Brain pericyte (primary cell): ENCODE measurements around the gene CYP3A5.
"Not testable (repeated sequence)": the region's sequence is repeated elsewhere in the genome, so short reads cannot be mapped to it uniquely, and the experiment has no call there.

Experiments used
- DNase-seq: peaks from one replicate; pipeline ENCODE4 v3.0.0-alpha.2; 2012; ENCODE audit warnings: low read depth, low spot score

The CYP3A5 gene

DNA sequence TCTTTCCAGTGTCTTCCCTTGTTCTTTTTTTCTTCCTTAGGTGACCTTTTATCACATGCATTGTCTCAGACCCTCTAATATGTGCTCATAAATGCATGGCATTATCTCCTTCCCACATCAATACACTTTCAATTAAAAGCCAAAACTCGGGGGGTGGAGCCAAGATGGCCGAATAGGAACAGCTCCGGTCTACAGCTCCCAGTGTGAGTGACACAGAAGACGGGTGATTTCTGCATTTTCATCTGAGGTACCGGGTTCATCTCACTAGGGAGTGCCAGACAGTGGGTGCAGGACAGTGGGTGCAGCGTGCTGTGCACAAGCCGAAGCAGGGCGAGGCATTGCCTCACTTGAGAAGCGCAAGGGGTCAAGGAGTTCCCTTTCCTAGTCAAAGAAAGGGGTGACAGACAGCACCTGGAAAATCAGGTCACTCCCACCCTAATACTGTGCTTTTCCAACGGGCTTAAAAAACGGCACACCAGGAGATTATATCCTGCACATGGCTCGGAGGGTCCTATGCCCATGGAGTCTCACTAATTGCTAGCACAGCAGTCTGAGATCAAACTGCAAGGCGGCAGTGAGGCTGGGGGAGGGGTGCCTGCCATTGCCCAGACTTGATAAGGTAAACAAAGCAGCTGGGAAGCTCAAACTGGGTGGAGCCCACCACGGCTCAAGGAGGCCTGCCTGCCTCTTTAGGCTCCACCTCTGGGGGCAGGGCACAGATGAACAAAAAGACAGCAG, 6.2 kb upstream of the CYP3A5 start:
- not testable (repeated sequence) for DNase-seq

DNA sequence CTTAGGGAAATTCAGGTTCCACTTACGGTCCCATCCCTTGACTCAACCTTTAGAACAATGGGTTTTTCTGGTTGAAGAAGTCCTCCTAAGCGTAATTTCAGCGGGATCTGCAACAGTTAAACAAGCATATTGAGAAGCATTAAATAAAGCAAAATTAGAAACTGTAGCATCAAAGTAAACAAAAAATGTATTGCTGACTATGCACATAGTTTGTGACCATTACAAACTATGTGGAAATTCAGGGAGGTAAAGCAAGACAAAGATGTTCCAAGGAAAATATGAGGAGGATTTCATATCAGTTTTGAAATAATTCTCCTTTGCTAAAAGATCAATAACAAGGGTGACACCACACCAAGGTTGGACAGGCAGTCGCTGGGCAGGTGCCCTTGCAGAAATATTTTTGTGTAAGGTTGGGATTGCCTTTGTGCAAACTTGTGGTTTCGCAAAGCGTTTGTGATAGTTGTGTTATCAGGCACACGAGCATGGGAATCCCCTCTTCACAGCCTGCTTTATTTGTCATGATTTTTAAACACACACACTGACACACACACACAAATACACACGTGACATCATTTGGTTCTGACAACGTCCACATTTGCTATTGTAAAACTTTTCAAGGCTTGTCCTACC, 5.4 kb upstream of the CYP3A5 start:
- DNase-seq: no peak

DNA sequence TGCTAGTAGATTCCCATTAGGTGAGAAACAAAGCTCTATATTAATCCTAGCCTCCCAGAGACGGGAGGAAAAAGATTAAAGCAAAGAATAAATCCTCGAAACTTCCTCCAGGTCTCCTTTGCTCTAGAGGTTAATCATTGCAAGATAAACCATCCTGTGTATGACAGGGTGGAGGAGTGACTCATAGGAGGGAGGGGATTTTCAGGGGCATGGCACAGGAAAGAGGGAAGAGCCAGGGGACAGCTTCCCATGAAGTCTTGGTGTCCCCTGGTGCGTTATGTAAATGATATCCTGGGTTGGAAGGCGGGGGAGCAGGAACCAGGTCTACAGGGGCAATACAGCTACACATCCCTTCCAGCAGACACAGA, 780 bp downstream of the CYP3A5 start:
- no peak for DNase-seq

DNA sequence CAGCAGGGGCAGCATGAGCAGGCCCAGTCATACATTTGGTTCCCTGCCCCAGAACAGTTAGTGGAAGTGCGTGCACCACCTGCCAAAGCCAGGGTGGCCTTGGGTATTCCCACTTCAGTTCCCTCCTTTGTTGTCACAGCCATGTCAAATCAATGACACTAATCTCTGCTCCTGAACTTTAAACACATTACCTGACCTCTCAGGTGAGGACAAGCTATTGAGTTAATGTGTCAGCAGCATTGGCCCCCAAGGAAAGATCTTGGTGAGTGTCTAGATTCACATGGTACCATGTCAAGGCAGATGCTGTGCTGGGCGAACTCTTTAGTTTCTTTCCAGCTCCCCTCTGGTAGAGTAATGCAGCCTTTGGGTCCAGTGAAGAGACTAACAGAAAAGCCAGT, 2.1 kb downstream of the CYP3A5 start:
- no peak for DNase-seq

DNA sequence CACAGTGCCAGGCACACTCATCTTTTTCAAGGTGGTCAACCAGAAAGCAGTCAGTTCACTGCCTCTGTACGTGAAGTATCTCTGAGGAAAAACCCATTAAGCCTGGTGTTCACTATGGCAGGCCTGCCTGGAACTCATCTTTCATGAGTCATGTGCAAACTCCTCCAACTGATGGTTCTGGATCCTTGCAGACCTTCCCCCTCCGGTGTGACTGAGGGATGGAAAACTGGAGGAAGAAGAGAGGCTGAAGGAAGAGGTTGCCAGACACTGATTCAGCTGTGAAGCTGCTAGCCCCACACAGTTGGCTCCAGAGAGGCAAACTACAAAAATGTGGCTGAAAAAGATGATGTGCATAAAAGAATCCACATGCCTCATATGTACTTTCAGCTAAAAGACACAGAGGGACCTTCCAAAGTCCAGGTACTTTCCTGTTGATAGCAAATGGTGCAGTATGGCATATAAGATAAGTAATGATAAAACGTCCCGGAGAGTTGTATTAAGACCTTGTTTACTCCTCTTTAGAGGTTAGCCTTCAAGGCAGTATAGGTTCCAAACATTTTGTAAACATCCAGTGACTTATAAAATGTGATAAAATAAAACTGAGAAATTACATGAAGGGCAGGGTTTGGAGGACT, 2.7 kb downstream of the CYP3A5 start:
- DNase-seq: no peak

DNA sequence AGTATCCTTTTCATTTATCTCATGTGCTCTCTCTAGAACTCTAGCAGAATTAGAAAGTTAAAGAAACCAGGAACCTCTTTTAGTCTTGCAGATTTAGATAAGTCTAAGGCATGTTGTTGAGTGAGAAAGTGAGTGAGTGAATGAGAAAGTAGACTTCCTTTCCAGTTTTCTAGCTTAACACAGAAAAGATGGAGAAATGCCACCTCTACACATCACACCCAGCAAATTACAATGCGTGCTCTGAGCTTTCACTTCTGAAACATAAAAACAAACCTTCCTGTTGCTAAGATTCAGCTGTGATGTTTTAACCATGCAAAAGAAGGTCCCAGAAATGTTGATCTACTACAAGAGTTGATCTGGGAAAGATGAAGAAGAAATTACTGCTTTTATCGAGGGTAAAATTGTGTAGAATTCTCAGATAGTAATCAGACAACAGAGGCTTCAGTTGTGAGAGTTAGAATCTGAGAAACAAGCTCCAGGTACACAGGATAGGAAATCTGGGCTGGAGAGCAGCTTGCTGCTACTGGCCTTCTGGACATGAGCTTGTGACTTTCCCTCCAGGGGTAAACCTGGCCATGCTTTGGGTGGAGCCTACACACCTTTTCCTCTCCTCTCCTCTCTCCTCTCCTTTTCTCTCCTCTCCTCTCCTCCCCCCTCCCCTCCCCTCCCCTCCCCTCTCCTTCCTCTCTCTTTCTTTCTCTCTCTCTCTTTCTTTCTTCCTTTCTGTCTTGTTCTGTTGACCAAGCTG, 4.6 kb downstream of the CYP3A5 start:
- DNase-seq: no peak

DNA sequence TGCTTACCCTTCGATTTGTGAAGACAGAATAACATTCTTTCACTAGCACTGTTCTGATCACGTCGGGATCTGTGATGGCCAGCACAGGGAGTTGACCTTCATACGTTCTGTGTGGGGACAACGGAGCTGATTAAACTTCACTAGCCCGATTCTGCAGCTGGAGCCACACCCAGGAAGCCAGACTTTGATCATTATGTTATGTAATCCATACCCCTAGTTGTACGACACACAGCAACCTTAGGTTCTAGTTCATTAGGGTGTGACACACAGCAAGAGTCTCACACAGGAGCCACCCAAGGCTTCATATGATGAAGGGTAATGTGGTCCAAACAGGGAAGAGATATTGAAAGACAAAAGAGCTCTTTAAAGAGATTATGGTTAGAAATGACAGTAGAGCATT, 7.2 kb downstream of the CYP3A5 start:
- DNase-seq: no peak

DNA sequence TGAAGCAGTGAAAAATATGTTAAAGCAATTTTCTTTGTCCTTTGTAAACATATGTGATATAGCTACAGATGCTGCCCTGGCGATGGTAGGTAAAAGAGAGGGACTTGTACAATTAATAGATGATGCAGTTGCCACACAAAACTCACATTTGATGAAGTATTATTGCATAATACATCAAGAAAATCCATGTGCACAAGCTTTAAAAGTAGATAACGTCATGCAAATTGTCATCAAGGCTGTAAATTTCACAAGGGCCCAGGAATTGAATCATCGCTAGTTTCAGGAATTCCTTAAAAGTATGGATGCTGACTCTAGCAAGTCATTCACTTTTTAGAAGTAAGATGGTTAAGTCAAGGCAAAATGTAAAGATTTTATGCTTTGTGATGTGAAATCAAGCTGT, 10.0 kb downstream of the CYP3A5 start:
- DNase-seq: no peak

DNA sequence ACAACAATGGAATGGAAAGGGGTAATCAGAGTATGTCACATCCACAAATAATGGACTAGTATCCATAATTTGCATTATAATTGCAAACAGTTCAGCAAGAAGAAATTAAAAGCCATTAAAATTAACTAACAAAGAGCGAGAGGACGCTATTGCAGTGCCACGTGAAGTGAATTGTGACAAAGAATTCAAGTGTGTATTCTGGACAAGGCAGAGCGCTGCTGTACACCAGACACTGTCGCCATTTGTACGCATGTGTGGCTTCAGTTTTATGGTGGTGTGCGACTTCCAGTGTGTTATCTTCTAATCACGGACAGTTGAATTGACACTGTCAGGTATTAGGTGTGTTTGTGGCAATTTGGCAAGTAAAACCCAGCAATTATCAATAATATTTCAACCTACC, 11.3 kb downstream of the CYP3A5 start:
- DNase-seq: no peak

DNA sequence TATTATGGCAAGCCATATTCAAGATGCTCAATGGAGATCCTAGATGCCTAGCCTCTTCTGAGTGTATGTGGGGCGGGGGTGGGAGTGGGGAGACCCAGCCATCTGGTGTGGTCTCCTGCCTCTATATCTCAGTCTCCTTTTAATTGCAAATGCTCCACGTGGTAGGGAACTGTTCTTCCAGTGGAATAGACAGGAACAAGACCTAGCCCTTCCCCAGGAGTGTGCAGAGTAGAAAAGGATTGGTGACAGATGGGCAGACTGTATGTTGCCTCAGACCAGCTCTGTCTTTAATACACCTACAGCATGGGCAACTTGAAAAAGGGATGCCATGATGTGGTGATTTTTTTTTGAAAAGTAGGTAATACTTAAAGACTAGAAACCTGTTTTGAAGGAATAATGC, 12.6 kb downstream of the CYP3A5 start:
- DNase-seq: no peak

DNA sequence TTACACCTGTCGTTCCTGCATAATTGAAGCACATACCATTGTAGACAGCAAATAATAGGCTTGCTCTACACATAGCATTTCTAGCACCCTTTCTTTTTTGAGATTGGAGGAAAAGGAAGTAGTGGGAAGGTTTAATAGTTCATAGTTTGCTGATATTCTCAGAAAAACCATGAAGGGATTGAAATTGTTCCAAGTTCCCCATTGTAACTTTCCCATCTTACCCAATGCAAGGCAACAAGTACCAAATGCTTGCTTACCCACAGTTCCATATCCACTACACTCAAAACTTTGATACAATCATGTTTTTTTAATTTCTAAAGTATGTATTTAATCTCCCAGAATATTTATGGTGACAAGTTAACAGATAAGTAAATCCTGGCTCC, 13.8 kb downstream of the CYP3A5 start:
- DNase-seq: no peak

DNA sequence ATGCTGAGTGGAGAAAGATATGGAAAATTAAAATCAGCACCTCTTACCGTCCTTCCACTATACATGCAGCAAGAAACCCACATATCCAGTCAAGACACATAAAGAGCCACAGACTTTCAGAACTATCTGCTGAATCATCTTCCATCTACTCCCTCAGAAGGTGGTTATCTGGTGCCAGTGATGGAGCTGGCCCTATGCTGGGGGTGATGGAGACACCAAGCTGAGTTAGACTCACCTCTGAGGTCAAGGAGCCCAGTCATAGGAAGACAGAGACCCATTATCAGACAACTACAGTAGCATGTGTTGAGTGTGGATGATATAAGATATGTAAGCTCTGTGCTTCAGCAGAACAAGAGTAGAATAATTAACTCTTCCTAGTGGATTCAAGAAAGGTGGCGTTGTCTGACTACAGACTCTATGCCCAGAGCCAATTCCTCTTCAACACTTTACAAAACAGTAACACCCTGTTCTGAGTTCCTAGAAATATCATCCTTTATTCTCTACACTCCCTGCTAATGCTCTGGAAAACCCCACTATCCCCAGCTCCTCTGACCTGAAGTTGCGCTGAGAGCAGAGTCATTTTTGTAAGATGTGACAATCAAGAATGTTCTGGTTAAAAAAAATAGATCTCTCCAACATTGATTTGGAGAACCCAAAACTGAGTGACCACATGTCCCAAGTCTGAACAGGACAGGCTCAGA, 14.3 kb downstream of the CYP3A5 start:
- DNase-seq: no peak

DNA sequence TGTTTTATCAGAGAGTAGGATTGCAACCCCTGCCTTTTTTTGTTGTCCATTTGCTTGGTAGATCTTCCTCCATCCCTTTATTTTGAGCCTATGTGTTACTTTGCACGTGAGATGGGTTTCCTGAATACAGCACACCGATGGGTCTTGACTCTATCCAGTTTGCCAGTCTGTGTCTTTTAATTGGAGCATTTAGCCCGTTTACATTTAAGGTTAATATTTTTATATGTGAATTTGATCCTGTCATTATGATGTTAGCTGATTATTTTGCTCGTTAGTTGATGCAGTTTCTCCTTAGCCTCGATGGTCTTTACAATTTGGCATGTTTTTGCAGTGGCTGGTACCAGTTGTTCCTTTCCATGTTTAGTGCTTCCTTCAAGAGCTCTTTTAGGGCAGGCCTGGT, 21.9 kb downstream of the CYP3A5 start:
- not testable (repeated sequence) for DNase-seq

DNA sequence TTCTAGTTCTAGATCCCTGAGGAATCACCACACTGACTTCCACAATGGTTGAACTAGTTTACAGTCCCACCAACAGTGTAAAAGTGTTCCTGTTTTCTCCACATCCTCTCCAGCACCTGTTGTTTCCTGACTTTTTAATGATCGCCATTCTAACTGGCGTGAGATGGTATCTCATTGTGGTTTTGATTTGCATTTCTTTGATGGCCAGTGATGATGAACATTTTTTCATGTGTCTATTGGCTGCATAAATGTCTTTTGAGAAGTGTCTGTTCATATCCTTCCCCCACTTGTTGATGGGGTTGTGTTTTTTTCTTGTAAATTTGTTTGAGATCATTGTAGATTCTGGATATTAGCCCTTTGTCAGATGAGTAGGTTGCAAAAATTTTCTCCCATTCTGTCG, 25.2 kb downstream of the CYP3A5 start:
- not testable (repeated sequence) for DNase-seq

DNA sequence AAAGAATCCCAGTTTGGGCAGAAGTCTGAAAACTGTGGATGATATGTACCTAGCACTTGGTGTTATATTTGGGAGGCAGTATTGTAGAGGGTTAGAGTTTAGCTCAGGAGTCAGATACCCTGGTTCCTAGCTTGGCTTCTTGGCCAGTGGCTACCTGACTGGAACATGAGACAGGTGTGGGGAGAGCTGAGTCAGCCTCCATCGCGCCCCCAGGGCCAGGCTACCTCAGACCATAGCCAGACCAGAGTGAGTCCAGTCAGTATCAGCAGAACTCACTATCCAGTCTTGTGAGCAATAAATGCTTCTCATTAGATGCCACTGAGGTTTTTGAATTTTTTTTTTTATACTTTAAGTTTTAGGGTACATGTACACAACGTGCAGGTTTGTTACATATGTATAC, 26.0 kb downstream of the CYP3A5 start:
- DNase-seq: no peak

DNA sequence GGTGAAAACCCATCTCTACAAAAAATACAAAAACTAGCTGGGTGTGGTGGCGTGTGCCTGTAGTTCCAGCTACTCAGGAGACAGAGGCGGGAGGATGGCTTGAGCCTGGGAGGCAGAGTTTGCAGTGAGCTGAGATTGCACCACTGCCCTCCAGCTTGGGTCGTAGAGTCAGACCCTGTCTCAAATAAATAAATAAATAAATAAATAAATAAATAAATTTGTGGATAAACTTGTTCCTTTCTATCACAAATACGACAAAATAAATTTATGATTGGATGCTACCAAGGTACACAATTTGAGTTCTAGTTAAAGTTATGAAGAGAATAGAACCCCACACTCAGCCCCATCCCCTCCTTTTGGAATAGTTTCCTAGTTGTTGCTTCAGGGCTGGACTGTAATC, 26.5 kb downstream of the CYP3A5 start:
- not testable (repeated sequence) for DNase-seq

DNA sequence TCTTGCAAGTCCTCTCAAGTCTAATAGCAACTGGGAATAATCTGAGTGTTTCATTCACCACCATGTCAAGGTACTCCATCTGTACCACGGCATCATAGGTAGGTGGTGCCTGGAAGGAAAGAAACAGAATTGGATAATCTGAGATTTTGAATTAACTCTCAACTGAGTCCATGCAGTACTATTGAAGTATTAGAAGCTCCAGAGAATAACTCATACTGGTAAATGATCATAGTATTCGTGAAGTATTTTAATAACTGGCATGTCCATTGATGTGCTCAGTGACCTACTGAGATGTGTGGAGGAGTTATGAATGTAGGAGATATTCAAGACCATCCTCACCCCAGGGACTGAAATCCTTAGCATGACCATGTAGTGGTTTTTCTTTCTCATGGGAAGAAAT, 27.1 kb downstream of the CYP3A5 start:
- no peak for DNase-seq

DNA sequence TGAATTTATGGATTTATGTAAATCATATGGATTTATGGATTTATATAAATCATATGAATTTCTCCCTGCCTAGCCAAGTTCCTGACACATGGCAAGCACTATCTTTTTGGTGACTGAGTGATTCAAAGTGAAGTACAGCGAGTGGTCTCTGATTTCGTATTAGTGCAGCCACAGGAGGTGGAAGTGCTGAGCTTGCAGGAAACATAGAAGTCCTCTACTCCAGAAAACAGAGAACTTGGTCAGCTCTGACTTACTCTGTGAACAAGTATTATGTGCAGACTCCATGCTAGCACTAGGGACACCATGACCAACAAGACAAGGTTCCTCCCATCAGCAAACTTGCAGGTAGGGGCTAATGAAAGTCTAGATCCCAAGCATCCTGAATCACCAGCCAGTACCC, 28.5 kb downstream of the CYP3A5 start:
- no peak for DNase-seq

DNA sequence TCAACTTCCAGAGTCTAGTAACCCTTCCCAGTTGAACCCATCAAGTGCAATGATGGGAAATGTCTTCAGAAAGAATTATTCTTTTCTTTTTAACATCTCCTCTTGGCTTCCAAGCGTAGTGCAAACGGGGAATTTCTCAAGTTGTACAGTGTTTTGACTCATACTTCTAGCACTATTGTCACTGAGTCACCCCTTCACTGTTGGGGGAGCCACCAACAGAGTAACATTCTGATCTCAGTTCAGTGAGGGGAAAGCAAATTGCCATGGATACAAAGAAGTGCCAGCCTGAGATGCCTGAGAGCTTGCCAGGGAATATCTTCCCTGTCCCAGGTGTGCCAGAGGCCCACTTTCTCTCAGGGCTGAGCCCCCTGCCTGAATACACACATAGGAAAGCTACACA, 31.0 kb downstream of the CYP3A5 start:
- no peak for DNase-seq

DNA sequence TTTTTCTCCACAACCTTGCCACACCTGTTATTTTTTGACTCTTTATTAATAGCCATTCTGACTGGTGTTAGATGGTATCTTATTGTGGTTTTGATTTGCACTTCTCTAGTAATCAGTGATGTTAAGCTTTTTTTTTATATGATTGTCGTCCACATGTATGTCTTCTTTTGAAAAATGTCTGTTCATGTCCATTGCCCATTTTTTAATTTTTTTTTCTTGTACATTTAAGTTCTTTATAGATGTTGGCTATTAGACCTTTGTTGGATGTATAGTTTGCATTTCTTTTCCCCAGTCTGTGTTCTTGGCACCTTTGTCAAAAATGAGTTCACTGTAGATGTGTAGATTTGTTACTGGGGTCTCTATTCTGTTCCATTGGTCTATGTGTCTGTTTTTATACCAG, 34.2 kb downstream of the CYP3A5 start:
- no peak for DNase-seq

DNA sequence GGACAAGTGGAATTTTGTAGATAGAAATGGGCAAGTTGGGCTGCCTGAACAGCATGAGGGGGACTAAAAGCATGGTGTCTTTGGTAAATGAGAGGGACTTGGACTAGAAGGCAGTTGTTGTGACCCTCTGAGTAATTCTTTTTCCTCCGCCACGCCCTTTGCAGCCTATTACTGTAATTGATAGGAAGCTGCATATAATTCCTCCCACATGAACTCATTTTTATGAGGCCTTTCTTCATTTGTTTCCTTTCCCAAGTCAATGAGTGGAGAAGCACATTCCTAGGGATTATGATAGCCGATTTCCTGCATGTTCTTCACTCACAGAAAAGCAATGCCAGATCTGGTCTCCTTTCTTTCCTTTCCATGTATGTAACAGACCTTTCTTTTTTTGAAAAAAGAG, 35.4 kb downstream of the CYP3A5 start:
- DNase-seq: no peak

DNA sequence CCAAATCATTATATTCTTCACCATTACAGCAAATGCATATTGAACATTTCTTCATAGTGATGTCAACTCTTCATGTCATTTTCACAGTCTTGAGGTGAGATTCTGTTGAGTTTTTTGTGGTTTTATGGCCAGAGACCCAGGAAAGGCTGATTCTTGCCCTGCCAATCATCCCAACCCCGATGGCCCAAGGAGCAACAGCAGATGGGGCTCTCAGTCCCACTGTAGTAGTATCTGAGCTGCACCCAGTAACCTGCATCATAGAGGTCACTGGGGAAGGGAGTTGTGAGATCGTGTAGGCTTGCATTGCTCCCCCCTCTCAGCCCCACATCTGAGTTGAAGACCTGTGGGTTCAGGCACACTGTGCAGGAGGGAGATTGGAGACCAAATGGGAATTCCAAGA, 36.3 kb downstream of the CYP3A5 start:
- DNase-seq: no peak
